Pulmonary artery endothelial cell (primary cell): ENCODE data around the gene ITGB7. TPM values are rescaled to one million over a fixed set of nuclear protein-coding genes. Genes with fewer than 3 reads are reported as not detected.

Experiments
- DNase-seq: peaks from one replicate; pipeline ENCODE4 v3.0.0-alpha.2; 2011; ENCODE audit warnings: low read depth, low spot score
- total RNA-seq: library from RNA; depleted of rRNA; stranded (reverse); fragments of >200 nt; gene quantifications from 2 replicates; pipeline ENCODE4 v1.2.3, GENCODE V29; 2014

Gene ITGB7
- total RNA-seq, 1 donor from 2014 or later: not detected

GRCh38 chr12:53147653-53148052 is 59.4 kb downstream of the ITGB7 start:
- DNase-seq: no peak

- no peak for DNase-seq
These were observed 59.9 kb downstream of the ITGB7 start for GRCh38 chr12:53147181-53147580.

- no peak for DNase-seq
These were observed 61.4 kb downstream of the ITGB7 start for GRCh38 chr12:53145383-53146260.

- DNase-seq: no peak
These were observed 63.7 kb downstream of the ITGB7 start for GRCh38 chr12:53143355-53143754.

Other genes with a start within 250 kb of the ITGB7 start
- gene EIF4B, start 200.8 kb downstream of the ITGB7 start, total RNA-seq: 1,078 and 1,340 TPM in 2 replicates
- 14.9 and 27.0 TPM in 2 replicates for gene TNS2, start 157.2 kb downstream of the ITGB7 start, total RNA-seq
- 20.0 and 21.8 TPM in 2 replicates for gene SPRYD3, start 127.9 kb downstream of the ITGB7 start, total RNA-seq
- gene IGFBP6, start 109.6 kb downstream of the ITGB7 start, total RNA-seq: 10.6 and 27.3 TPM in 2 replicates
- not detected in 2 replicates for gene SOAT2, start 103.8 kb downstream of the ITGB7 start, total RNA-seq
- 14.1 and 16.9 TPM in 2 replicates for gene ZNF740, start 26.5 kb downstream of the ITGB7 start, total RNA-seq
- gene CSAD, start 26.3 kb downstream of the ITGB7 start, total RNA-seq: 4.1 and 4.2 TPM in 2 replicates
- 4.2 and 7.4 TPM in 2 replicates for gene RARG, start 25.0 kb upstream of the ITGB7 start, total RNA-seq
- 6.7 and 14.6 TPM in 2 replicates for gene ESPL1, start 61.0 kb upstream of the ITGB7 start, total RNA-seq
- 382 and 446 TPM in 2 replicates for gene PFDN5, start 88.3 kb upstream of the ITGB7 start, total RNA-seq
- 50.5 and 54.3 TPM in 2 replicates for gene MYG1, start 92.4 kb upstream of the ITGB7 start, total RNA-seq
- 36.7 and 44.2 TPM in 2 replicates for gene AAAS, start 114.4 kb upstream of the ITGB7 start, total RNA-seq
- not detected in 2 replicates for gene SP7, start 129.1 kb upstream of the ITGB7 start, total RNA-seq
- gene SP1, start 172.9 kb upstream of the ITGB7 start, total RNA-seq: 27.4 and 44.1 TPM in 2 replicates
- gene AMHR2, start 216.6 kb upstream of the ITGB7 start, total RNA-seq: not detected in 2 replicates
- gene PRR13, start 234.5 kb upstream of the ITGB7 start, total RNA-seq: 24.3 and 26.2 TPM in 2 replicates
- gene PCBP2, start 244.9 kb upstream of the ITGB7 start, total RNA-seq: 368 and 377 TPM in 2 replicates